Measurements from ENCODE around the gene ANKRD10.

Gene ANKRD10

GRCh38 chr13:110915057-110915873 is at the start of gene ANKRD10:
TSS of gene ANKRD10 (minus strand) at chr13:110915069. CDS start at chr13:110914934, 135 bp downstream.
- TF ChIP-seq CTCF (IDR thresholded peaks at IDR 0.05; ENCODE audit: insufficient read depth, low read depth, low read length, missing control alignments): peak; percentile 83
- H3K4me3 ChIP-seq (ENCODE audit: low read depth, low read length): peak within 1 kb of the TSS; percentile 99
- DNase-seq (ENCODE audit: low read depth): peak; percentile 99

DNA sequence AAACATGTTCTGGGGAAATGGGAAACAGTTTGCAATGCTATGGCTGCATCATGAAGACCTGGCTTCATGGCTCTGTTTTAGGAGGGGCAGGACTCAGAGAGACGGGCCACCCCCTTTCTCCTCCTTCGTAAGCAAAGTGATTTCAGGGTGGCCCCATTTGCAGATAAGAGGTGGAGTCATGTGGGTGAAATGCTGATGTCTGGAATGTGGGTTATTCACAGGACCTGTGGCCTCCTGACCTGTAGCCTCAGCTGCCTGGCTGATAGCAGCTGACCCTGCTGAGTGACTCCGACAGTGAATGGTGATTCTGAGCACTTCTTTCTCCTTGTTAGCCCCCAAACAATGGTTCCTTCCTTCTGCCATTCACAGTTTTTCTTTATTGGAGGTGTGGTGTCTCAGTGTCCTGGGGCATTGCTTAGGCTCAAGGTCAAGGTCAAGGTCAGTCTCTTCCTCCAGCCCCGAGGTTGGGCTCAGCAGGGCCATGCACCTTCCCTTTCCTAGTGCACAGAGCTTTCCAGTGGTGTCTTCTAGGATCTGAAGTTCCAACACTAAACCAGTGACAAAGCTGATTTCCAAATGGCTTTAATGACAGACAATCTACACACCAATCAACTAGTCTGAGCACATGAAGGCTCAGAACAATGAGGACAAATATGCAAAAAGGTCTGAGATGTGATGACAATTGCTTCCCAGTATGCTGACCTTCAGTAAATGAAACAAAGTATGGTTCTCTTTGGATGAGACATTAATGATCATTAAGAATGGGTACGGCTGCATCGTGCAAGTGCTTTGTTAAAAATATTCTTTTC is 49.6 kb upstream of the ANKRD10 start:
- DNase-seq (ENCODE audit: low read depth): no peak
- H3K4me3 ChIP-seq (ENCODE audit: low read depth, low read length): no peak overlapping the region
- TF ChIP-seq CTCF (IDR thresholded peaks at IDR 0.05; ENCODE audit: insufficient read depth, low read depth, low read length, missing control alignments): no peak

DNA sequence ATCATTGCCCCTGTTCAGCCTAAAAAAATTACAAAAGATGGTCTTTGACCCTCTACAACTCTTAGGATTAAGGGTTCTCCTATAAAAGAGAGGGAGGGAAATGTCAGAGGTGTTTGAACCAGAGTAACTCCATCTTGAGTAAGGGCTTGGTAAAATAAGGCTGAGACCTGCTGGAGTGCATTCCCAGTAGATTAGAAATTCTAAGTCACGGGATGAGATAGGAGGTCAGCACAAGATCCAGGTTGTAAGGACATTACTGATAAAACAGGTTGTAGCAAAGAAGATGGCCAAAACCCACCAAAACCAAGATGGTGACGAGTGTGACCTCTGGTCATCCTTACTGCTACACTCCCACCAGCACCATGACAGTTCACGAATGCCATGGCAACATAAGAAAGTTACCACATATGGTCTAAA is 48.7 kb upstream of the ANKRD10 start:
- H3K4me3 ChIP-seq (ENCODE audit: low read depth, low read length): no peak overlapping the region
- DNase-seq (ENCODE audit: low read depth): no peak
- no peak for TF ChIP-seq CTCF (IDR thresholded peaks at IDR 0.05; ENCODE audit: insufficient read depth, low read depth, low read length, missing control alignments)

GRCh38 chr13:110961959-110962358 is 47.1 kb upstream of the ANKRD10 start:
- no peak overlapping the region for H3K4me3 ChIP-seq (ENCODE audit: low read depth, low read length)
- no peak for DNase-seq (ENCODE audit: low read depth)
- no peak for TF ChIP-seq CTCF (IDR thresholded peaks at IDR 0.05; ENCODE audit: insufficient read depth, low read depth, low read length, missing control alignments)

DNA sequence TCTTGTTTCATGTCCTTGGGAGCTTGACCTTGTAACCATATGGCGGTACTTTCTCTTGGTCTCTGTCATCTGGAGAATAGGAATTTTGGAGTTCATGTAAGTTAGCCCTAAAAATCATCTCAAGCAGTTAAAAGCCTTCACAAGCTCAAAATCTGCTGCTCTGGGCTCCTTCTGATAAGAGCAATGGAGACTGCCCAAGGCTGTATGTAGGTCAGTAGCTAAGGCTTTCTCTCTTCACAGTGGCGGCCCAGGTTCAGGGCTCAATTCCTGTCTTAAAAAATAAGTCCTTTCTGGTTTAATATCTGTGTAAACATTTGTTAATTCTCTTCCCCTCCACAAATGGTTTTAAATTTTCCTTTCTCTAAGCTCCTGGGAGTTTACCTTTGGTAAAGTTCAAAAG is 45.3 kb upstream of the ANKRD10 start:
- TF ChIP-seq CTCF (IDR thresholded peaks at IDR 0.05; ENCODE audit: insufficient read depth, low read depth, low read length, missing control alignments): no peak
- no peak overlapping the region for H3K4me3 ChIP-seq (ENCODE audit: low read depth, low read length)
- no peak for DNase-seq (ENCODE audit: low read depth)

DNA sequence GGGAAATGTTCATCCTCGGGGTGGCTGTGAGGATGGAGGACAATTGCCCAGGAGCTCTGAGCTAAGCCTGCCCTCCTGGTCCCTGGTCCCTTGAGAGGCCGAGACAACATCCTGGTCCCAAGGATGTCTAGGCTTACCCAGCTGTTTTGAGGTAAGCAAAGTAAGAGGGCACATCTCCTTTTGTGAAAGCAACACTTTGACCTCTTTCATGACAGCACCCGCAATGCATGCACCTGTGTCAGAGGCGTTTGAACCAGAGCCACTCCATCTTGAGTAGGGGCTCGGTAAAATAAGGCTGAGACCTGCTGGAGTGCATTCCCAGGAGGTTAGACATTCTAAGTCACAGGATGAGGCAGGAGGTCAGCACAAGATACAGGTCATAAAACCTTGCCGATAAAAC is 43.1 kb upstream of the ANKRD10 start:
- no peak for TF ChIP-seq CTCF (IDR thresholded peaks at IDR 0.05; ENCODE audit: insufficient read depth, low read depth, low read length, missing control alignments)
- no peak for DNase-seq (ENCODE audit: low read depth)

More for the DNA sequence above, 43.1 kb upstream of the ANKRD10 start:
- no peak overlapping the region for H3K4me3 ChIP-seq (ENCODE audit: low read depth, low read length)
